ENCODE measurements around the gene CYP2W1. TPM values are rescaled to one million over a fixed set of nuclear protein-coding genes. Genes with fewer than 3 reads are reported as not detected.

Gene CYP2W1
- total and polyA plus RNA-seq, 12 donors = 0.70 to 71.0 (median 41.6) TPM

GRCh38 chr7:972110-972509 lies 10.9 kb upstream of the CYP2W1 start:
- DNase-seq = no peak
- peaks cover 48 to 53% of the 10 kb centered on the region in 2 donors for H3K4me1 ChIP-seq (replicated peaks in 1 of 2)
- H3K36me3 ChIP-seq (replicated peaks in 1 of 2) = peaks cover 0 to 59% of the 10 kb centered on the region in 2 donors

GRCh38 chr7:972676-973309 lies 10.2 kb upstream of the CYP2W1 start:
- Histone ChIP-seq H3K36me3 (replicated peaks in 1 of 2) (peaks cover 0 to 52% of the 10 kb centered on the region in 2 donors), H3K9me3 (replicated peaks in 1 of 3) (no peaks in the 10 kb centered on the region), H3K27me3 (no peaks in the 10 kb centered on the region), H3K27ac (peak overlapping the region; percentile 80 to 99 (median 98)), H3K4me3 (peak overlapping the region in 1 of 4 donors; percentile 99), H3K4me1 (replicated peaks in 1 of 2) (peaks cover 55 to 60% of the 10 kb centered on the region in 2 donors)
- 35 to 46% (median 42%) methylated on average over 10 of the region's 10 CpGs for WGBS, 4 donors
- peak in 2 of 7 donors; percentile 65 to 67 for DNase-seq
- TF ChIP-seq POLR2A (IDR thresholded peaks at IDR 0.05) (peak in 1 of 2 donors; percentile 44), CTCF (IDR thresholded peaks at IDR 0.05) (no peak)
- intact Hi-C loops (cut with DNase I) = no loop called here

More at GRCh38 chr7:972110-972509, 10.9 kb upstream of the CYP2W1 start:
- Histone ChIP-seq H3K9me3 (replicated peaks in 1 of 3) (no peaks in the 10 kb centered on the region), H3K27ac (peak overlapping the region; percentile 26 to 99 (median 80)), H3K4me3 (peak overlapping the region in 1 of 4 donors; percentile 6), H3K27me3 (no peaks in the 10 kb centered on the region)
- TF ChIP-seq POLR2A (IDR thresholded peaks at IDR 0.05) = no peak
- TF ChIP-seq CTCF (IDR thresholded peaks at IDR 0.05) = no peak
- 71 to 80% (median 79%) methylated on average over 12 of the region's 12 CpGs for WGBS, 4 donors
- intact Hi-C loops (cut with DNase I) = no loop called here

GRCh38 chr7:973312-973711 lies 9.7 kb upstream of the CYP2W1 start:
- Histone ChIP-seq H3K4me1 (replicated peaks in 1 of 2) (peaks cover 60 to 65% of the 10 kb centered on the region in 2 donors), H3K27me3 (no peaks in the 10 kb centered on the region), H3K4me3 (peak overlapping the region in 1 of 4 donors; percentile 99), H3K9me3 (replicated peaks in 1 of 3) (no peaks in the 10 kb centered on the region), H3K36me3 (replicated peaks in 1 of 2) (peaks cover 0 to 47% of the 10 kb centered on the region in 2 donors), H3K27ac (peak overlapping the region; percentile 80 to 99 (median 98))
- TF ChIP-seq POLR2A (IDR thresholded peaks at IDR 0.05) (no peak), CTCF (IDR thresholded peaks at IDR 0.05) (no peak)
- 46 to 66% (median 52%) methylated on average over 8 to 9 of the region's 9 CpGs for WGBS, 4 donors
- no peak for DNase-seq
- intact Hi-C loops (cut with DNase I) = no loop called here

- intact Hi-C loops (cut with DNase I) = no loop called here
- no peak for DNase-seq
- no peak for TF ChIP-seq CTCF (IDR thresholded peaks at IDR 0.05)
- peak in 1 of 2 donors; percentile 6 for TF ChIP-seq POLR2A (IDR thresholded peaks at IDR 0.05)
- WGBS, 4 donors = 17 to 27% (median 23%) methylated on average over 7 of the region's 7 CpGs
- Histone ChIP-seq H3K9me3 (replicated peaks in 1 of 3) (no peaks in the 10 kb centered on the region), H3K27ac (peak overlapping the region; percentile 98 to 100 (median 99)), H3K4me3 (peak overlapping the region in 3 of 4 donors; percentile 77 to 99 (median 99)), H3K4me1 (replicated peaks in 1 of 2) (peaks cover 62 to 65% of the 10 kb centered on the region in 2 donors), H3K27me3 (no peaks in the 10 kb centered on the region), H3K36me3 (replicated peaks in 1 of 2) (peaks cover 0 to 38% of the 10 kb centered on the region in 2 donors)
These were observed 8.8 kb upstream of the CYP2W1 start for GRCh38 chr7:974172-974571.
